Ovary (tissue), 9 donors: Measurements from ENCODE around the gene PEPD. TPM values are rescaled to one million over a fixed set of nuclear protein-coding genes. Genes with fewer than 3 reads are reported as not detected.

Experiments
- DNase-seq, 5 donors: peaks; one replicate each; pipeline ENCODE4 v3.0.0-alpha.2; 2019 to 2020
- H3K27ac ChIP-seq, 2 donors: fragments of 200-600 bp; one replicate each; pipeline versions ENCODE4 v1.5.1 to v1.8.0; 2019 to 2022
- H3K27me3 ChIP-seq: fragments of 200-600 bp; one replicate; pipeline ENCODE4 v1.8.0; 2022
- H3K36me3 ChIP-seq: fragments of 200-600 bp; sonication (generic); one replicate; pipeline ENCODE4 v1.5.1; 2019
- H3K4me1 ChIP-seq: one replicate; pipeline ENCODE4 v1.8.1; 2013; ENCODE audit warnings: mild to moderate bottlenecking, moderate library complexity; ENCODE audit not compliant: insufficient read depth
- H3K4me3 ChIP-seq: fragments of 200-600 bp; sonication (generic); one replicate; pipeline ENCODE4 v1.5.1; 2017
- H3K9me3 ChIP-seq, 2 donors: fragments of 200-600 bp in 1 of 2; sonication (generic) in 1 of 2; one replicate each; pipeline versions ENCODE4 v1.5.1 to v1.8.1; 2013 to 2019; ENCODE audit warnings: mild to moderate bottlenecking in 1 of 2, moderate library complexity in 1 of 2
- CTCF ChIP-seq, 3 donors: fragments of 450-650 bp in 2 of 3; fragments of 200-600 bp in 1 of 3; IDR thresholded peaks; one replicate each; pipeline versions ENCODE4 v1.5.1 to v1.8.0; 2016 to 2022; ENCODE audit warnings: antibody characterized with exemption in 3 of 3, mild to moderate bottlenecking in 1 of 3
- EP300 ChIP-seq: sonication (generic); formaldehyde crosslinking; IDR thresholded peaks from one replicate; pipeline ENCODE4 v1.6.1; 2017; ENCODE audit warnings: antibody characterized with exemption
- POLR2A ChIP-seq: fragments of 450-650 bp; IDR thresholded peaks from one replicate; pipeline ENCODE4 v1.6.1; 2017; ENCODE audit warnings: antibody characterized with exemption, mild to moderate bottlenecking, moderate library complexity
- WGBS, 3 donors: extraction: QIAGEN DNeasy Blood & Tissue Kit in 1 of 3; methylation state at CpG; one replicate each; pipeline versions ENCODE4 v1.1.5 to v1.1.7; 2013 to 2017; 5-methylcytosine and 5-hydroxymethylcytosine counted together
- intact Hi-C, 4 donors: fragments of 100-400 bp; cut with DNase I; formaldehyde crosslinking; loops; one replicate each; pipeline versions ENCODE4 v1.11.0 to v1.15.1; 2022 to 2023
- polyA plus RNA-seq, 2 donors: library from polyadenylated mRNA; stranded (reverse); fragments of 200-250 nt in 1 of 2; fragments of 350-450 nt in 1 of 2; fragmentation: Illumina TruSeq in 1 of 2; extraction: RNeasy Lipid Tissue Mini Kit (QIAGEN cat#74804) in 1 of 2; gene quantifications; one replicate each; pipeline ENCODE4 v1.2.3, GENCODE V29; 2013 to 2014
- total RNA-seq, 7 donors: library from RNA; depleted of rRNA in 2 of 7; stranded (reverse); fragments of >200 nt in 2 of 7; fragmentation: NEBNext Ultra II Directional in 3 of 7; extraction: Animal tissue kit (Norgen Biotek cat#: 25700) in 3 of 7; gene quantifications; one replicate each; pipeline versions ENCODE4 v1.1.0 to v1.2.4, GENCODE V29; 2016 to 2023
- donor health status: DM: no; HTN: no; CAD: no; lungs with moderate emphysema.
- donor health status: DM: no; HTN: no; CAD: no.
- donor health status: Bipolar disorder and iron deficiency.
- donor health status: DM: yes; HTN: yes; CAD: no.
- donor health status: DM: no; HTN: no; CAD: no.
- donor health status: DM: yes; HTN: yes; CAD: no.

The PEPD gene
- total and polyA plus RNA-seq, 9 donors, result 38.7 to 66.9 (median 58.9) TPM

- Histone ChIP-seq H3K27ac (no peak overlapping the region), H3K4me1 (peaks cover 6% of the 10 kb centered on the region)
- DNase-seq, result peak in 1 of 5 donors; percentile 34
These were observed 123.8 kb downstream of the PEPD start for GRCh38 chr19:33397536-33398360.

GRCh38 chr19:33396701-33397535, 124.7 kb downstream of the PEPD start:
- no peak overlapping the region for H3K4me3 ChIP-seq
- 56 to 63% (median 57%) methylated on average over 30 of the region's 30 CpGs for WGBS, 3 donors
- peaks cover 7% of the 10 kb centered on the region for H3K4me1 ChIP-seq
- peak in 1 of 5 donors; percentile 37 for DNase-seq
- no peak overlapping the region for H3K27ac ChIP-seq
- no peaks in the 10 kb centered on the region for H3K9me3 ChIP-seq
- no peaks in the 10 kb centered on the region for H3K27me3 ChIP-seq
- intact Hi-C loops, result loop anchor here in 1 of 4 donors (10.0 kb wide), 1 partner anchor 82 kb away; no protein-coding TSS in a partner anchor
- no peak for TF ChIP-seq POLR2A
- no peak for TF ChIP-seq CTCF (IDR thresholded peaks at IDR 0.05)
- no peak for TF ChIP-seq EP300
- no peaks in the 10 kb centered on the region for H3K36me3 ChIP-seq

More at GRCh38 chr19:33397536-33398360, 123.8 kb downstream of the PEPD start:
- Histone ChIP-seq H3K4me3 (no peak overlapping the region), H3K27me3 (no peaks in the 10 kb centered on the region), H3K36me3 (no peaks in the 10 kb centered on the region), H3K9me3 (no peaks in the 10 kb centered on the region)
- 71 to 89% (median 84%) methylated on average over 15 of the region's 15 CpGs for WGBS, 3 donors
- TF ChIP-seq EP300, result no peak
- no peak for TF ChIP-seq CTCF (IDR thresholded peaks at IDR 0.05)
- no peak for TF ChIP-seq POLR2A
- intact Hi-C loops, result loop anchor here in 1 of 4 donors (10.0 kb wide), 1 partner anchor 83 kb away; no protein-coding TSS in a partner anchor

GRCh38 chr19:33395561-33396550, 125.7 kb downstream of the PEPD start:
- intact Hi-C loops, result loop anchor here in 1 of 4 donors (10.0 kb wide), 1 partner anchor 81 kb away; no protein-coding TSS in a partner anchor
- no peak overlapping the region for H3K4me3 ChIP-seq
- no peaks in the 10 kb centered on the region for H3K27me3 ChIP-seq
- TF ChIP-seq EP300 (no peak), POLR2A (no peak), CTCF (IDR thresholded peaks at IDR 0.05) (no peak)
- 58 to 67% (median 67%) methylated on average over 27 to 31 of the region's 31 CpGs for WGBS, 3 donors
- DNase-seq, result peak; percentile 66 to 86 (median 69)
- H3K27ac ChIP-seq, result no peak overlapping the region
- no peaks in the 10 kb centered on the region for H3K36me3 ChIP-seq
- H3K9me3 ChIP-seq, result no peaks in the 10 kb centered on the region
- H3K4me1 ChIP-seq, result peaks cover 7% of the 10 kb centered on the region
